Measurements from ENCODE around the gene LAMP2. TPM values are rescaled to one million over a fixed set of nuclear protein-coding genes. Genes with fewer than 3 reads are reported as not detected.
A peak's percentile ranks its signal among the peaks of the same experiment; 100 is the strongest.

LAMP2 gene
- 100 to 1,000 TPM in 1 of 4 donors, 10 to 100 TPM in 3; 44.4 to 155 (median 81.8) TPM for total RNA-seq

DNA sequence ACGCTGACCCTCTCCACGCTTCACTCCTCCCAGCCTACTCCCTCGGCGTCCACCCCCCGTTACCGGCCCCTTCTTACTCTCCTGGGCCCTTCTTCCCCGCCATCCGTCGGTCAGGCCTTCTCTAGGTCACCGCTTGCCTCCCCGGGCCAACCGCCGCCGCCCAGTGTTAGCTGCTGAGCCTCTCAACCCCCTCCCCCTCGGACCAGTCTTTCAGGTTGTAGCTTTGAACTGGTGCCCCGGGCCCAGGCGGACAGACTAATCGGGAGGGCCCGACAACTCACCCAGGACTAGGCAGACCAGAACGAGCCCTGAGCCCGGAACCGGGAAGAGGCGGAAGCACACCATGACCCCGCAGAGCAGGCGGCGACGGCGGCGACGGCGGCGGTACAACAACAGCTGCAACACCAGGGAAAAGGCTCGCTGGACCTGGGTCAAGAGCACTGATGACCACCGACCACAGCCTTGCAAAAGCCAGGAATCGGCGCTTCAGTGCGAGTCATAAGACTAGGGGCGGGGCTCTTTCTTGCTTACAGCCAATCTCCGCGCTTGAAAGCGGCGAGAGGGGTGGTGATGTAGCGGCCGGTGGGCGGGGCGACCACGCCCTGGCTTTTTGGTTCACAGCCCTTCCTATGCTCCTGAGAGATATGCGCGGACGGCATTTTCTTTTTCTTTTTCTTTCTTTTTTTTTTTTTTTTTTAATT, at the start of gene LAMP2:
LAMP2 (minus strand) TSS at position 472 of the 701 bp plus-strand sequence; CDS start at position 345, 127 bp downstream.
- peak; percentile 33 to 74 for TF ChIP-seq POLR2A (IDR thresholded peaks at IDR 0.05)
- TF ChIP-seq, protein P1, sequence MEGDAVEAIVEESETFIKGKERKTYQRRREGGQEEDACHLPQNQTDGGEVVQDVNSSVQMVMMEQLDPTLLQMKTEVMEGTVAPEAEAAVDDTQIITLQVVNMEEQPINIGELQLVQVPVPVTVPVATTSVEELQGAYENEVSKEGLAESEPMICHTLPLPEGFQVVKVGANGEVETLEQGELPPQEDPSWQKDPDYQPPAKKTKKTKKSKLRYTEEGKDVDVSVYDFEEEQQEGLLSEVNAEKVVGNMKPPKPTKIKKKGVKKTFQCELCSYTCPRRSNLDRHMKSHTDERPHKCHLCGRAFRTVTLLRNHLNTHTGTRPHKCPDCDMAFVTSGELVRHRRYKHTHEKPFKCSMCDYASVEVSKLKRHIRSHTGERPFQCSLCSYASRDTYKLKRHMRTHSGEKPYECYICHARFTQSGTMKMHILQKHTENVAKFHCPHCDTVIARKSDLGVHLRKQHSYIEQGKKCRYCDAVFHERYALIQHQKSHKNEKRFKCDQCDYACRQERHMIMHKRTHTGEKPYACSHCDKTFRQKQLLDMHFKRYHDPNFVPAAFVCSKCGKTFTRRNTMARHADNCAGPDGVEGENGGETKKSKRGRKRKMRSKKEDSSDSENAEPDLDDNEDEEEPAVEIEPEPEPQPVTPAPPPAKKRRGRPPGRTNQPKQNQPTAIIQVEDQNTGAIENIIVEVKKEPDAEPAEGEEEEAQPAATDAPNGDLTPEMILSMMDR (IDR thresholded peaks at IDR 0.05): no peak
- Histone ChIP-seq H3K36me3 (no peaks in the 10 kb centered on the region), H3K9me3 (no peaks in the 10 kb centered on the region), H3K4me3 (peak within 1 kb of the TSS; percentile 56 to 57), H3K4me1 (no peaks in the 10 kb centered on the region), H3K27me3 (no peaks in the 10 kb centered on the region), H3K27ac (peak within 1 kb of the TSS; percentile 88 to 92)
- peak; percentile 88 to 89 for DNase-seq
- intact Hi-C loops (cut with DNase I; ENCODE audit: low total_unique reads): no loop called here

DNA sequence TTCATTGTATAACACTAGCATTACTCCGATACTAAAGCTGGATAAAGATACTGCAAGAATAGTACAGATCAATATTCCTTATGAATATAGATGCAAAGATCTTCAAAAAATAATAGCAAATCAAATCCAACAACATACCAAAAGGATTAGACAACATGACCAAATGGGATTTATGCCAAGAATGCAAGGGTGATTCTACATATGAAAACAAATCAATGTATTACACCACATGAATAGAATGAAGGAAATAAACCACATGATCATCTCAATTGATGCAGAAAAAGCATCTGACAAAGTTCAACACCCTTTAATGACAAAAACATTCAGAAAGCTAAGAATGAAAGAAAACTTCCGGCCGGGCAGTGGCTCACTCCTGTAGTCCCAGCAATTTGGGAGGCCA, 48.8 kb upstream of the LAMP2 start:
- Histone ChIP-seq H3K36me3 (no peaks in the 10 kb centered on the region), H3K27me3 (no peaks in the 10 kb centered on the region), H3K27ac (no peak overlapping the region), H3K4me3 (no peak overlapping the region), H3K4me1 (no peaks in the 10 kb centered on the region), H3K9me3 (no peaks in the 10 kb centered on the region)
- TF ChIP-seq, protein P1 (IDR thresholded peaks at IDR 0.05): no peak
- no peak for TF ChIP-seq POLR2A (IDR thresholded peaks at IDR 0.05)
- no peak for DNase-seq
- intact Hi-C loops (cut with DNase I; ENCODE audit: low total_unique reads): no loop called here

DNA sequence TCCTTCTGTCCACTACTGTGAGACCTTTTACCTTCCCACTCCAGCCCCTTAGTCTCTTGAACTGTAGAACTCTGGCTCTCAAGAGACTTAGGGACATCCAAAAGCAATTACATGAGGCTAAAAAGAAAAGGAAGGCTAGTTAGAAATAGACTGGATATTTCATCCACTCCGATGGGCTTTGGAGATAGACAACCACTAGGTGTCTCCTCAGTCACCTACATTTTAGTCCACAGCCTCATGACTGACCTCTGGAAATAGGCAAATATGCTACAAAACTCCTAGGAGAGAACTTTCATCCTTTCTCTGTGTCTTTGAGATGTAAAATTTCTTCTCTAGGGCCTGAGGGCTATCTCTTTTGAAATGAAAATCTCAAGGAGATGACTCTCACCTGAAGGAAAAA, 45.1 kb upstream of the LAMP2 start:
- no peaks in the 10 kb centered on the region for H3K4me1 ChIP-seq
- H3K9me3 ChIP-seq: no peaks in the 10 kb centered on the region
- no peak for DNase-seq
- intact Hi-C loops (cut with DNase I; ENCODE audit: low total_unique reads): no loop called here
- no peaks in the 10 kb centered on the region for H3K36me3 ChIP-seq
- TF ChIP-seq, protein P1 (IDR thresholded peaks at IDR 0.05): no peak
- TF ChIP-seq POLR2A (IDR thresholded peaks at IDR 0.05): no peak
- no peak overlapping the region for H3K4me3 ChIP-seq
- H3K27ac ChIP-seq: no peak overlapping the region
- H3K27me3 ChIP-seq: no peaks in the 10 kb centered on the region

DNA sequence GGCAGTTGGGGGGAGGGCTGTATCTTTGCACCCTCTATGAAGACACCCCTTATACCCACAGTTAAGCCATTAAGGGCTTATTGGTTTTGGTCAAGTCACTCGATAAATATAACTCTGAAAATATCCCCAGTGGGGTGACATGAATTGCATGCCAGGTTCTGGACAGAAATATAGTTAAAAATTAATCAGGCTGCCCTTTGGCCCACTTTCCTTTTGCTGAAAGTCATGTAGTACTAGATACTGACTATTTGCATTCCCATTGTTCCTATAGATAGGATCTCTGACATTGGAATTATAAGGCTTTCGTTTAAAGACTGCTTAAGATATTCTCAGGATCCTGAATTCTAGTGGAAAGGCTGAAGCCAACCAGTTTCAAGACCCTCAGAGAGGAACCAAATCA, 43.5 kb upstream of the LAMP2 start:
- intact Hi-C loops (cut with DNase I; ENCODE audit: low total_unique reads): no loop called here
- TF ChIP-seq POLR2A (IDR thresholded peaks at IDR 0.05): no peak
- TF ChIP-seq, protein P1 (IDR thresholded peaks at IDR 0.05): no peak
- no peaks in the 10 kb centered on the region for H3K36me3 ChIP-seq
- no peak for DNase-seq
- no peaks in the 10 kb centered on the region for H3K27me3 ChIP-seq
- no peaks in the 10 kb centered on the region for H3K9me3 ChIP-seq
- H3K4me3 ChIP-seq: no peak overlapping the region
- H3K4me1 ChIP-seq: no peaks in the 10 kb centered on the region
- no peak overlapping the region for H3K27ac ChIP-seq

DNA sequence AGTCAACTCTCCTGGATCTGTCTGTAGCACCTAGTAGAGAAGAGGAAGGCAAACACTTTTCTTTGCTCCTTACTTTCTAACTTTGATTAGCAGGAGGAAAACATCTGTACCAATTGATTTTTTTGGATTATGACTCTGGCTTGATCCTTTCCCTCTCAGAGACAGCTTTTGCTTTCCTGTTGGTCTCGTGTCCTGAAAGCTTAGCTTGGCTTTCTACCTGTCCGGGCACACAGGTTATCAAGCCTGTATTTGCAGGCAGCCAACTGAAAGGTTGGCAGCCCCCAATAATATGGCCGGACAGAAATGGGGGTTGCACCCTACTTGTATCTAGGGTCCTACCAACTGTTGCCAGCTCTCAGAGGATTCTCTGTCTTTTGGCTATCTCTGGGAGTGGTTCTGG, 43.1 kb upstream of the LAMP2 start:
- Histone ChIP-seq H3K27ac (no peak overlapping the region), H3K9me3 (no peaks in the 10 kb centered on the region), H3K27me3 (no peaks in the 10 kb centered on the region), H3K4me1 (no peaks in the 10 kb centered on the region), H3K36me3 (no peaks in the 10 kb centered on the region), H3K4me3 (no peak overlapping the region)
- no peak for TF ChIP-seq POLR2A (IDR thresholded peaks at IDR 0.05)
- TF ChIP-seq, protein P1 (IDR thresholded peaks at IDR 0.05): no peak
- intact Hi-C loops (cut with DNase I; ENCODE audit: low total_unique reads): no loop called here
- no peak for DNase-seq

Measured in uterus (tissue), 4 donors.